WTC11 (cell line): ENCODE results near the gene CLDN17. TPM values are rescaled to one million over a fixed set of nuclear protein-coding genes. Genes with fewer than 3 reads are reported as not detected.

Source experiments
- ATAC-seq: fragments of 200-7000 bp; cut with Tn5 transposase; 2 replicates; pipeline ENCODE4 v1.10.0; 2021; ENCODE audit warnings: mild to moderate bottlenecking, moderate library complexity
- CTCF ChIA-PET: fragments of 300-600 bp; sonication (Branson Sonifier 250); formaldehyde crosslinking; loops from one replicate; lab custom pipeline; 2021; ENCODE audit warnings: antibody characterized with exemption; lab: Charles Lee
- POLR2A ChIA-PET: fragments of 350-600 bp; sonication (Branson Sonifier 250); formaldehyde crosslinking; loops from one replicate; lab custom pipeline; 2021; ENCODE audit warnings: antibody characterized with exemption; lab: Charles Lee
- DNase-seq: peaks from one replicate; pipeline ENCODE4 v3.0.0; 2021; ENCODE audit warnings: low spot score
- H3K27ac Mint-ChIP-seq: 2 replicates; pipeline ENCODE4 v1.8.0; 2021; ENCODE audit warnings: mixed read lengths
- H3K27me3 Mint-ChIP-seq: 2 replicates; pipeline ENCODE4 v1.8.0; 2021; ENCODE audit warnings: low read depth, mild to moderate bottlenecking, moderate library complexity, mixed read lengths
- H3K36me3 Mint-ChIP-seq: 2 replicates; pipeline ENCODE4 v1.8.0; 2021; ENCODE audit warnings: mixed read lengths
- H3K4me1 Mint-ChIP-seq: 2 replicates; pipeline ENCODE4 v1.8.0; 2022; ENCODE audit warnings: mixed read lengths
- H3K4me3 Mint-ChIP-seq: 2 replicates; pipeline ENCODE4 v1.8.0; 2021; ENCODE audit warnings: mild to moderate bottlenecking, moderate library complexity, mixed read lengths
- H3K9me3 Mint-ChIP-seq: 2 replicates; pipeline ENCODE4 v1.8.0; 2021; ENCODE audit warnings: mixed read lengths
- AFF4 ChIP-seq: sonication (generic); formaldehyde crosslinking; IDR thresholded peaks from 2 replicates; pipeline ENCODE4 v1.8.1; 2023; ENCODE audit warnings: mild to moderate bottlenecking, missing genetic modification reagents, borderline replicate concordance
- ATF2 ChIP-seq: sonication (generic); formaldehyde crosslinking; IDR thresholded peaks from 2 replicates; pipeline ENCODE4 v1.8.1; 2022; ENCODE audit warnings: low read depth, missing genetic modification reagents, borderline replicate concordance
- CBFB ChIP-seq: sonication (generic); formaldehyde crosslinking; IDR thresholded peaks from 2 replicates; pipeline ENCODE4 v1.8.1; 2022; ENCODE audit warnings: mild to moderate bottlenecking, low read depth, missing genetic modification reagents
- E2F4 ChIP-seq: sonication (generic); formaldehyde crosslinking; IDR thresholded peaks from 2 replicates; pipeline ENCODE4 v1.8.1; 2022; ENCODE audit warnings: low read depth, mild to moderate bottlenecking, moderate library complexity, missing genetic modification reagents, borderline replicate concordance
- E2F5 ChIP-seq: sonication (generic); formaldehyde crosslinking; IDR thresholded peaks from 2 replicates; pipeline ENCODE4 v1.8.1; 2022; ENCODE audit warnings: mild to moderate bottlenecking, moderate library complexity, missing genetic modification reagents
- ERG ChIP-seq: fragments of 250-450 bp; sonication (Bioruptor Pico); IDR thresholded peaks from 2 replicates; pipeline ENCODE4 v1.8.0; 2021; ENCODE audit warnings: mild to moderate bottlenecking
- FOXP1 ChIP-seq: sonication (generic); formaldehyde crosslinking; IDR thresholded peaks from 2 replicates; pipeline ENCODE4 v1.8.0; 2022; ENCODE audit warnings: missing genetic modification reagents, mild to moderate bottlenecking, moderate library complexity, borderline replicate concordance
- IRF1 ChIP-seq: sonication (generic); formaldehyde crosslinking; IDR thresholded peaks from 2 replicates; pipeline ENCODE4 v1.8.0; 2023; ENCODE audit warnings: missing genetic modification reagents
- IRF2 ChIP-seq: sonication (generic); formaldehyde crosslinking; IDR thresholded peaks from 2 replicates; pipeline ENCODE4 v1.8.0; 2022; ENCODE audit warnings: low read depth, missing genetic modification reagents, borderline replicate concordance
- NFATC4 ChIP-seq: fragments of 250-450 bp; sonication (Bioruptor Pico); IDR thresholded peaks from 2 replicates; pipeline ENCODE4 v1.9.0; 2021; ENCODE audit warnings: mild to moderate bottlenecking
- NFYB ChIP-seq: sonication (generic); formaldehyde crosslinking; conservative IDR thresholded peaks from 2 replicates; pipeline ENCODE4 v1.8.0; 2022; ENCODE audit warnings: low read depth, missing genetic modification reagents
- PREB ChIP-seq: sonication (generic); formaldehyde crosslinking; IDR thresholded peaks from 2 replicates; pipeline ENCODE4 v1.8.1; 2022; ENCODE audit warnings: mild to moderate bottlenecking, missing genetic modification reagents, moderate library complexity, borderline replicate concordance
- STAT6 ChIP-seq: sonication (generic); formaldehyde crosslinking; conservative IDR thresholded peaks from 2 replicates; pipeline ENCODE4 v1.8.1; 2023; ENCODE audit warnings: mild to moderate bottlenecking, low read depth, missing genetic modification reagents, moderate library complexity
- TEAD1 ChIP-seq: sonication (generic); formaldehyde crosslinking; IDR thresholded peaks from 2 replicates; pipeline ENCODE4 v1.8.0; 2022; ENCODE audit warnings: mild to moderate bottlenecking, missing genetic modification reagents
- TEAD4 ChIP-seq: sonication (generic); formaldehyde crosslinking; IDR thresholded peaks from 2 replicates; pipeline ENCODE4 v1.8.0; 2022; ENCODE audit warnings: mild to moderate bottlenecking, missing genetic modification reagents
- ZBTB43 ChIP-seq: sonication (generic); formaldehyde crosslinking; IDR thresholded peaks from 2 replicates; pipeline ENCODE4 v1.8.1; 2023; ENCODE audit warnings: mild to moderate bottlenecking, missing genetic modification reagents
- ZNF138 ChIP-seq: sonication (generic); formaldehyde crosslinking; conservative IDR thresholded peaks from 2 replicates; pipeline ENCODE4 v1.8.1; 2022; ENCODE audit warnings: mild to moderate bottlenecking, moderate library complexity, missing genetic modification reagents
- ZNF396 ChIP-seq: fragments of 250-450 bp; sonication (Bioruptor Pico); IDR thresholded peaks from 2 replicates; pipeline ENCODE4 v1.8.0; 2021; ENCODE audit warnings: mild to moderate bottlenecking, moderate library complexity, borderline replicate concordance
- ZNF416 ChIP-seq: fragments of 250-450 bp; sonication (Bioruptor Pico); IDR thresholded peaks from 2 replicates; pipeline ENCODE4 v1.9.0; 2021; ENCODE audit warnings: mild to moderate bottlenecking, inconsistent platforms
- ZNF671 ChIP-seq: fragments of 250-450 bp; sonication (Bioruptor Pico); IDR thresholded peaks from 2 replicates; pipeline ENCODE4 v1.8.0; 2021; ENCODE audit warnings: mild to moderate bottlenecking
- total RNA-seq: library from RNA; stranded (reverse); gene quantifications from 3 replicates; pipeline ENCODE4 v1.2.3, GENCODE V29; 2021

CLDN17 gene
- total RNA-seq, 1 experiment from 2014 or later, result not detected

- TF ChIP-seq E2F5 (CRISPR knock-in tag), result no peak
- no peak for TF ChIP-seq PREB
- TF ChIP-seq E2F4 (CRISPR knock-in tag), result no peak
- no peak for TF ChIP-seq TEAD1 (CRISPR knock-in tag)
- TF ChIP-seq ZNF396 (CRISPR knock-in tag), result no peak
- no peak for TF ChIP-seq IRF1 (CRISPR knock-in tag)
- TF ChIP-seq ZBTB43 (CRISPR knock-in tag), result no peak
- TF ChIP-seq ZNF671 (CRISPR knock-in tag), result no peak
- TF ChIP-seq NFATC4 (CRISPR knock-in tag), result no peak
- no peak for TF ChIP-seq ATF2 (CRISPR knock-in tag)
- TF ChIP-seq STAT6 (CRISPR knock-in tag), result no peak
Observed at GRCh38 chr21:30216041-30216723, 49.6 kb upstream of the CLDN17 start, which contains the start of gene CLDN8 (continued).

- Mint-ChIP-seq H3K27me3 (no peaks in the 10 kb centered on the region), H3K36me3 (no peaks in the 10 kb centered on the region), H3K4me1 (peaks cover 10% of the 10 kb centered on the region), H3K9me3 (no peaks in the 10 kb centered on the region), H3K27ac (no peak overlapping the region), H3K4me3 (no peak overlapping the region)
- ChIA-PET POLR2A (no interaction called here), CTCF (no interaction called here)
- no peak for ATAC-seq
- DNase-seq, result no peak
- TF ChIP-seq AFF4 (CRISPR knock-in tag) (no peak), NFYB (CRISPR knock-in tag) (no peak), ZNF396 (CRISPR knock-in tag) (no peak), ZNF138 (CRISPR knock-in tag) (no peak), IRF2 (CRISPR knock-in tag) (no peak), ERG (CRISPR knock-in tag) (no peak), ZNF416 (CRISPR knock-in tag) (no peak), CBFB (CRISPR knock-in tag) (no peak), TEAD4 (CRISPR knock-in tag) (no peak), FOXP1 (CRISPR knock-in tag) (no peak)
Observed at GRCh38 chr21:30211071-30211470, 44.5 kb upstream of the CLDN17 start.
